ENCODE data around the gene TPCN2.

- TF ChIP-seq POLR2AphosphoS5 (IDR thresholded peaks at IDR 0.05) (no peak), CTCF (IDR thresholded peaks at IDR 0.05) (no peak), POLR2A (IDR thresholded peaks at IDR 0.05) (no peak)
These were observed 65.6 kb downstream of the TPCN2 start for GRCh38 chr11:69114362-69114761.
